HG03066 (cell line): ENCODE data around the gene RPL36.
"Not testable (repeated sequence)": the region's sequence is repeated elsewhere in the genome, so short reads cannot be mapped to it uniquely, and the experiment has no call there.

Experiments used
- ATAC-seq: cut with Tn5 transposase; IDR thresholded peaks from one replicate; pipeline ENCODE4 v1.9.1; 2021; ENCODE audit warnings: low read depth; ENCODE audit not compliant: unreplicated experiment

The RPL36 gene

GRCh38 chr19:5702053-5702410, 11.9 kb downstream of the RPL36 start:
- ATAC-seq = not testable (repeated sequence)

DNA sequence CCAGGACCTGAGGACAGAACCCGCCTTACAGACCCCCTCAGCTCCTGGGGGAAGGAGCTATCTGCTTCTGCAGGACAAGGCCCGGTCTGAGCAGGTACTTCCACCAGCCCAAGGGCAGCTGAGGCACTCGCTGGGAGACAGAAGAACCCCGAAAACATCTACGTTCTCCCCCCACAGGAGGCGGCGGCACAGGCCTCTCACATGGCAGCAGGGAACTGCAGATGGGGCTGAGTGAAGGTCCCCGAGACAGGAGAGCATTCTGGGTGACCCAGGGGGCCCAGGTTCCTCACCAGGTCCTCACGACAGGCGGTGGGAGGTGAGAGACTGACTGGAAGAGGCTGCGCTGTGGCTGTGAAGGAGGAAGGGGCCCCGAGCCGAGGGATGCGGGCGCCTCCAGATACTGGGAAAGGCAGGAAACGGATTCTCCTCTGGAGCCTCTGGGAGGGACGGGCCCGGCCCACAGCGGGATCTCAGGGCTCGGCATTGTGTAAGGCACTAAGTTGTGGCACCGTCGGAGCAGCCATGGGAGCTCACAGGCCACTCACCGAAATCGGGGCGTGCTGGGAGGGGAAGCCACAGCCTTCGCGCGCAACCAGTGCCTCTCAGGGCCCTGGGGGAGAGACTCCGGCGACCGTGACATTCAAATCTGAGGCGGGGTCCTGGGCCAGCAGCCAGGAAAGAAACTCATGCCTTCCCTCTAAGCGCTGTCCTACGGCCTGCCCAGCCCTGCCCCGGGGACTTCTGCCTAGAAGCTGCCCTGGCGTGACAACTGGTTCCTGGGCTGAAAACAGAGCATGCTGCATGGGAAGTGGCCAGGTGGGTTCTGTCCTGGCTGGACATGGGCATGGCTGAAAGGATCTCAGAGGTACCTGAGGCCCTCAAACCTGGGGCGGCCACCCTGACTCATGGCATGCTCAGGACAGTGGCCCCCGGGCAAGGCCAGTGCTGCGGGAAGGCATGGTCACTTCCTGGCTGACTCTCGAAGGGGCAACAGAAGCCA, 14.0 kb downstream of the RPL36 start:
- no peak for ATAC-seq

GRCh38 chr19:5705552-5705951, 15.5 kb downstream of the RPL36 start:
- no peak for ATAC-seq

- no peak for ATAC-seq
Measured at GRCh38 chr19:5706876-5707573, 16.9 kb downstream of the RPL36 start.

GRCh38 chr19:5707576-5708575, 17.8 kb downstream of the RPL36 start:
- ATAC-seq = no peak

DNA sequence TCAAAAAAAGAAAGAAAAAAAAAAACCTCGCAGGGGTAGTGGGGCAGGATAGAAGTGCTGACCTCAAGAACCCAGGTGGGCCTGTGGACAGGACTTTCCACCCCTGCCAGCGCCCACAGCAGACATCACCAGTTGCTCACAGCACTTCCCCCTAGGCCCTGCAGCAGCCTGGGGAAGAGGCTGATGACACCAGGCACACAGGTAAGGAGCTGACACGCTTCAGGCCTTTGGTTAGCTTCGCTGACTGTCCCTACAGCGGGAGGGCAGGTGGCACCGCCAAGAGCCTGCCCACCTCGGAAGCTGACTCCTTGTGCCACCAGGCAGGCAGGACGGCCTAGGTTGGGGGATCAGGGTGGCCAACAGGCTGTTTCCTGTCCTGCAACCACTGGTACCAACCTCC, 20.9 kb downstream of the RPL36 start:
- no peak for ATAC-seq

GRCh38 chr19:5711713-5712161, 21.6 kb downstream of the RPL36 start:
- no peak for ATAC-seq

- no peak for ATAC-seq
Measured at GRCh38 chr19:5713228-5713627, 23.1 kb downstream of the RPL36 start.

- ATAC-seq = no peak
Measured at GRCh38 chr19:5714816-5715215, 24.7 kb downstream of the RPL36 start.

DNA sequence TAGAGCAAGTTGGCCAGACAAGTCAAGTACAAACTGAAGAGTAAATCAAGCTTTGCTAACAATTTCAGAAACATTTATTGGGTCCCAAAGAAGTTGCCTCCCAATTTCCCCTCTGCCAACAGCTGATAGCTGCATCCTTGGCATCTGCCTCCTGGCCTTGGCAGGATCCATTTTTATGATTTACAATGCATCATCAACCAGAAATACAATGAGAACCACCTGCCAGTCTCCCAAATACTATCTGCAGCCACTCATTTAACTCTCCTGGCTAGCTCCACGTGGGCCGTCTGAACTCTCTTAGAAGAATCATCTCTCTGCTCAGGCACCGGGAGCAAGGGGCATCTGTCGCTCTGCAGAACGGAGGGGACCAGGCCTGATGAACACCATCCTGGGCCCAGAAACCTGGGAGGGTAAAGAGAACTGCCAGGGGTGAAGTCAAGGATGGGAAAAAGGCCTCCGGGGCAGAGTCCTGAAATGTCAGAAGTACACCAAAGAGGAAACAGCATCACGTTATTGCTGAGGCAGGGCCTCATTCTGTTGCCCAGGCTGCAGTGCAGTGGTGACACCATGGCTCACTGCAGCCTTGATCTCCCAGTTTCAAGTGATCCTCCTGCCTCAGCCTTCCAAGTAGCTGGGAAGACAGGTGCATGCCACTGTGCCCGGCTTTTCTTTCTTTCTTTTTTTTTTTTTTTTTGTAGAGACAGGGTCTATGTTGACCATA, 27.3 kb downstream of the RPL36 start:
- no peak for ATAC-seq

DNA sequence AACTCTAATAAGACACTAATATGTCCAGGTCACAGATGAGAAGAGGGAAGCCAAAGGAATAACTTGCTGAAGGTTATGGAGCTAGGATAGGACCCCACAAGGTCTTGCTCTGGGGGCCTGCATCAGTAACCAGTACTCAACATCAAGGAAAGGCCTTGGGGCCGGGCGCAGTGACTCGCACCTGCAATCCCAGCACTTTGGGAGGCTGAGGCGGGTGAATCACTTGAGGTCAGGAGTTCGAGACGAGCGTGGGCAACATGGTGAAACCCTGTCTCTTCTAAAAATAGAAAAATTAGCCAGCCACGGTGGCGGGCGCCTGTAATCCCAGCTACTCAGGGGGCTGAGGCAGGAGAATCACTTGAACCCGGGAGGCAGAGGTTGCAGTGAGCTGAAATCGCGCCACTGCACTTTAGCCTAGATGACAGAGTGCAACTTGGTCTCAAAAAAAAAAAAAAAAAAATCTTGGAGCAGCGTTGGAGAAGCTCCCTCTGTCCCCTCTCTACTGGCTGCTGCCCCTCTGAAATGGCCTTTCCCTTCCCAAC, 28.0 kb downstream of the RPL36 start:
- ATAC-seq = no peak

DNA sequence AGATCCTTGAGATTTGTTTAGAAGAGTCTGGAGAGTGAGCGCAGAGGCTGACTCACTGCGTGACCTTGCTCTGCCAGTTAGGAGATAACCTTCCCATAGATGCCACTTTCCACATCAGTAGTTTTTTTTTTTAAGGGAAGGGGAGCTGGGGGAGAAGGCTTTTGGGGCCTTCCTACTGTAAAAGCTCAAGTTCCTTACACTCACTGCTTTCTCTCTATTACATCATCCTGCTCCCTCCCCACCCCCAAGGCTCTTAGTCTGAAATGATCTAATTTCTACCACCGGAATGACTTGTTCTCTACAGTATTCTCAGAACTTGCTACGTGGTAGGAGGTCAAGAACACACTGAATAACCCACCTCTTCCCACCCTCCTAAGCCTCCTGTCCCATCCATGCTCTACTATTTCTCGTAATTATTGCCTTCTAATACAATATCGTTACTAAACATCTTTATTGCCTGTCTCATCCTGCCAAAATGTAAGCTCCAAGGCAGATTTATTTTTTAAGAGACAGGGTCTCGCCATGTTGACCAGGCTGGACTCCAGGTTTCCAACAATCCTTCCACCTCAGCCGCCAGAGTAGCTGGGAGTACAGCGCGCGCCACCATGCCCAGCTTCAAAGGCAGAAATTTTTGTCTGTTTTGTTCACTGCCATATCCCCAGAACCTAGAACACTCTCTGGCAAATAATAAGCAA, 28.6 kb downstream of the RPL36 start:
- no peak for ATAC-seq

- ATAC-seq = no peak
Measured at GRCh38 chr19:5719274-5719960, 29.3 kb downstream of the RPL36 start.

DNA sequence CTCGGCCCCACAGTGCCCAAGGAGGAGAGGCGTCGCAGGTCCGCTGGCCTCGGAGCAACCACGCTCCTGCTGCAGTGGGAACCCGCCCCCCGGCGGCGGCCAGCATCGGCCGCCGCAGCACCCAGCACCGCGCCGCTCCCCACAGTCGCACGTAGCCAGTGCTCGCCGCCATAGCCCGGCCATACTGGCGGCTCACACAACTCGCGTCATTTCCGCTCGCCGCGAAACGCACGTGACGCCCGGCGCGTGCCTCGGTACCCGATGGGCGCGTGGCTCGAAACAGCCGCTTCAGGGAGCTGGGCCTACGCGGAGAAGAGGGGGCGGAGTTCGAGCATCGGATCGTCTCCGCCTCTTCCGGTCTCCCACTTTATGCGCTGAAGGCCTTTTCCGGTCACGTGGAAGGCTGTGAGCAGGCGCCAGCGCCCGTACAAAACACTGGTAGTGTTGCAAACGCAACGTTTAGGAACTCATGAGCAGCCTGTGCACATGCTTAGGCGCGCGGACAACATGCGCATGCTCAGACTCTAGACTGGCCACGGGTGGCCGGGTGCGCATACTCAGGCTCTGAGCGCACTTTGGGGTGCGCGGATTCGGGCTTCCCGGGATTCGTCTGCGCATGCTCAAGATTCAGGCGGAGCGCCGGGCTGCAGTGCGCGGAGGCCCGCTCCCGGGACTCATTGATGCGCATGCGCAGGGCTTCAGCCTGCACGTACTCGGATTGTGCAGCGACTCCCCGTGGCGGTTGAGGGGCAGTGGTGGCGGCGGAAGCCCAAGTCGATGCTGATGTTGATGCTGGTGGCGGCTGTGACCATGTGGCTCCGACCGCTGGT, 30.1 kb downstream of the RPL36 start, which contains the start of the genes CATSPERD and LONP1:
Gene CATSPERD (plus strand): TSS at position 677 of the 830 bp plus-strand sequence. CDS start 101 bp downstream, at position 778.
Gene LONP1 (minus strand): TSS at position 186 of the 830 bp plus-strand sequence. CDS start 14 bp downstream, at position 172.
- ATAC-seq = peak; percentile 82

GRCh38 chr19:5727453-5728050, 37.5 kb downstream of the RPL36 start:
- no peak for ATAC-seq

DNA sequence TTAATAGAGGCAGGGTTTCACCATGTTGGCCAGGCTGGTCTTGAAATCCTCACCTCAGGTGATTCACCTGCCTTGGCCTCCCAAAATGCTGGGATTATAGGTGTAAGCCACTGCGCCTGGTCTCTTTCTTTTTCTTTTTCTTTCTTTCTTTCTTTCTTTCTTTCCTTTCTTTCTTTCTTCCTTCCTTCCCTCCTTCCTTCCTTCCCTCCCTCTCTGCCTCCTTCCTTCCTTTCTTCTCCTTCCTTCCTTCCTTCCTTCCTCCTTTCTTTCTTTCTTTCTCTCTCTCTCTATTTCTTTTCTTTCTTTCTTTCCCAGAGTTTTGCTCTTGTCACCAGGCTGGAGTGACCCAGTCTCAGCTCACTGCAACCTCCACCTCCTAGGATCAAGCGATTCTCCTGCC, 43.1 kb downstream of the RPL36 start:
- not testable (repeated sequence) for ATAC-seq

- no peak for ATAC-seq
Measured at GRCh38 chr19:5738423-5738822, 48.3 kb downstream of the RPL36 start.
